ENCODE measurements around the gene GOLGA6B. TPM values are rescaled to one million over a fixed set of nuclear protein-coding genes. Genes with fewer than 3 reads are reported as not detected.
"Not testable (repeated sequence)": the region's sequence is repeated elsewhere in the genome, so short reads cannot be mapped to it uniquely, and the experiment has no call there.

GOLGA6B gene
- not detected for polyA plus RNA-seq (2013, experiment 1 of 2; ENCODE audit: insufficient read length)
- polyA plus RNA-seq (2013, experiment 2 of 2; ENCODE audit: insufficient read length), result not detected

GRCh38 chr15:72654397-72654796 is at the start of gene GOLGA6B:
Gene GOLGA6B, plus strand, starts transcription at chr15:72654697. Its CDS starts 41 bp downstream, at chr15:72654738.
- DNase-seq, result not testable (repeated sequence)

- DNase-seq, result peak; percentile 9
These were observed 49.7 kb upstream of the GOLGA6B start for GRCh38 chr15:72604794-72605193.

GRCh38 chr15:72608084-72608483 is 46.4 kb upstream of the GOLGA6B start:
- DNase-seq, result not testable (repeated sequence)

GRCh38 chr15:72609862-72610261 is 44.6 kb upstream of the GOLGA6B start:
- no peak for DNase-seq

GRCh38 chr15:72612324-72612723 is 42.2 kb upstream of the GOLGA6B start:
- DNase-seq, result not testable (repeated sequence)

GRCh38 chr15:72614810-72615532 is 39.5 kb upstream of the GOLGA6B start:
- no peak for DNase-seq

GRCh38 chr15:72615533-72616233 is 38.8 kb upstream of the GOLGA6B start:
- DNase-seq, result not testable (repeated sequence)

GRCh38 chr15:72616491-72617210 is 37.8 kb upstream of the GOLGA6B start:
- no peak for DNase-seq

- DNase-seq, result not testable (repeated sequence)
These were observed 30.6 kb upstream of the GOLGA6B start for GRCh38 chr15:72623854-72624253.

- peak; percentile 34 for DNase-seq
These were observed 28.3 kb upstream of the GOLGA6B start for GRCh38 chr15:72626153-72626552.

GRCh38 chr15:72628249-72629067 is 26.0 kb upstream of the GOLGA6B start:
- DNase-seq, result not testable (repeated sequence)

- DNase-seq, result not testable (repeated sequence)
These were observed 25.4 kb upstream of the GOLGA6B start for GRCh38 chr15:72629068-72629570.

GRCh38 chr15:72636519-72637282 is 17.8 kb upstream of the GOLGA6B start:
- peak; percentile 83 for DNase-seq

- not testable (repeated sequence) for DNase-seq
These were observed 14.6 kb upstream of the GOLGA6B start for GRCh38 chr15:72639759-72640483.

- not testable (repeated sequence) for DNase-seq
These were observed 12.2 kb upstream of the GOLGA6B start for GRCh38 chr15:72642271-72642670.

- DNase-seq, result not testable (repeated sequence)
These were observed 5.8 kb upstream of the GOLGA6B start for GRCh38 chr15:72648631-72649253.

GRCh38 chr15:72656014-72656413 is 1.5 kb downstream of the GOLGA6B start:
- not testable (repeated sequence) for DNase-seq

- DNase-seq, result not testable (repeated sequence)
These were observed 6.6 kb downstream of the GOLGA6B start for GRCh38 chr15:72661081-72661480.

GRCh38 chr15:72663931-72664330 is 9.4 kb downstream of the GOLGA6B start:
- not testable (repeated sequence) for DNase-seq

GRCh38 chr15:72665706-72666105 is 11.2 kb downstream of the GOLGA6B start:
- DNase-seq, result not testable (repeated sequence)
